Activated CD4-positive, alpha-beta T cell treated with anti-CD3 and anti-CD28 coated beads, Interleukin-2, amount 10 ng/mL, durations not matched to agents 7 days and 5 days (primary cell): Measurements from ENCODE around the gene INSIG2. TPM values are rescaled to one million over a fixed set of nuclear protein-coding genes. Genes with fewer than 3 reads are reported as not detected.
"Not testable (repeated sequence)": the region's sequence is repeated elsewhere in the genome, so short reads cannot be mapped to it uniquely, and the experiment has no call there.

Source experiments
- CTCF ChIA-PET: fragments of 350-600 bp; sonication (Branson Sonifier 250); formaldehyde crosslinking; loops from one replicate; lab custom pipeline; 2021; ENCODE audit warnings: antibody characterized with exemption; lab: Charles Lee
- POLR2A ChIA-PET: fragments of 350-600 bp; sonication (Branson Sonifier 250); formaldehyde crosslinking; loops from one replicate; lab custom pipeline; 2021; ENCODE audit warnings: antibody characterized with exemption; lab: Charles Lee
- DNase-seq: peaks from one replicate; pipeline ENCODE4 v3.0.0-alpha.2; 2020
- H3K27ac Mint-ChIP-seq: one replicate; pipeline ENCODE4 v1.8.0; 2021; ENCODE audit warnings: mild to moderate bottlenecking, moderate library complexity, mixed read lengths
- H3K27me3 Mint-ChIP-seq: one replicate; pipeline ENCODE4 v1.8.0; 2021; ENCODE audit warnings: mixed read lengths
- H3K36me3 Mint-ChIP-seq: one replicate; pipeline ENCODE4 v1.8.0; 2021; ENCODE audit warnings: low read depth, mixed read lengths
- H3K4me1 Mint-ChIP-seq: one replicate; pipeline ENCODE4 v1.8.0; 2021; ENCODE audit warnings: mixed read lengths
- H3K4me3 Mint-ChIP-seq: one replicate; pipeline ENCODE4 v1.8.0; 2021; ENCODE audit warnings: mild to moderate bottlenecking, moderate library complexity, mixed read lengths
- H3K9me3 Mint-ChIP-seq: one replicate; pipeline ENCODE4 v1.8.0; 2021; ENCODE audit warnings: mixed read lengths
- total RNA-seq, 2 experiments: library from RNA; stranded (reverse); gene quantifications; one replicate each; pipeline ENCODE4 v1.2.3, GENCODE V29; 2021

The INSIG2 gene
- total RNA-seq, 2 experiments from 2014 or later, result 18.4 to 25.4 TPM

DNA sequence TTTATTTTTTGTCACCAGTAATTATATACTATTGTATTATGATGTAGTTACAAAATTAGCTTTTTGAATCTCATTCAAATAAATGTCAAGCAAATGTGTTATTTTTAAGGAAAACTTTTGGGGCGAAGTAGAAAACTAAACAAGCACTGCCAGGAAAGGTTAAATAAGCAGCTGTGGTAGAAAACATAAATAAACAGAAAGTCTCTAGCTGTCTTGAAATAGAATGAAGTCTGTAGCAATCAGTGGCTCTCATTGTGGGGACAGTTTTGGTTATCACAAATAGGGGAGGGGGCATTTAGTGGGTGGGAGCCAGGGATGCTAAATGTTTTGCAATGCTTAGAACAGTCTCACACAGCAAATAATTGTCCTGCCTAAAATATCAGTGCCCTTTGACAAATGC, 3.4 kb downstream of the INSIG2 start:
- no peaks in the 10 kb centered on the region for H3K27me3 Mint-ChIP-seq
- ChIA-PET CTCF (interaction anchor here (0.7 kb wide), 1 partner anchor 79 kb away, joined by 3 read pairs; no protein-coding TSS in a partner anchor), POLR2A (no interaction called here)
- H3K4me3 Mint-ChIP-seq, result no peak overlapping the region
- H3K4me1 Mint-ChIP-seq, result peaks cover 42% of the 10 kb centered on the region
- no peak for DNase-seq
- H3K9me3 Mint-ChIP-seq, result no peaks in the 10 kb centered on the region
- peaks cover 10% of the 10 kb centered on the region for H3K36me3 Mint-ChIP-seq
- no peak overlapping the region for H3K27ac Mint-ChIP-seq

DNA sequence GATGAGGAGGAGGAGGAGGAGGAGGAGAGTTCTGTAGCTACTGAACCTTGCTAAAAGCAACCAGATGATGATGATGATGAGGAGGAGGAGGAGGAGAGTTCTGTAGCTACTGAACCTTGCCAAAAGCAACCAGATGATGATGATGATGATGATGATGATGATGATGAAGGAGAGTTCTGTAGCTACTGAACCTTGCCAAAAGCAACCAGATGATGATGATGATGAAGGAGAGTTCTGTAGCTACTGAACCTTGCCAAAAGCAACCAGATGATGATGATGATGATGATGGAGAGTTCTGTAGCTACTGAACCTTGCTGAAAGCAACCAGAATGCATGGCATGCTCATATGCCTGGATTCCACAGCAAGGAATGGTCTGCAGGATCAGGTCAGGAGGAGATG, 5.8 kb downstream of the INSIG2 start:
- H3K4me1 Mint-ChIP-seq, result peaks cover 40% of the 10 kb centered on the region

DNA sequence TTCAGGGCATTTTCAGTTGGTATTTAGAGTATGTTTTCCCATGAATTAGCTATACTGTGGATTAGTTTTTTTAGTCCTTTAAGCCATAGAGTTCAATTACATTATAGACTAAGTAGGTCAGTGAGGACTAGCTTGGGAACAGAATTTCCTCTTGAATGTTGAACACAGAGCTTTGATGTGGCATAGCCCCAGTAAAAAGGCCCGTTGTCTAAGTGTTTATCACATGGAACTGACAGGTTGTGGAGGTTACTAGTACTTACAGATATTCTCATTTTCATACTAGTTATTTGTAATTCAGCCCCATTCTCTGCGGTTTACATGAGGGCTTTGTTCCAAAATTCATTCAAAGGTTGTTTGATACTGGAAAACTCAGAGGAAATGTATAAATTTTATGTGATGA, 6.2 kb downstream of the INSIG2 start:
- ChIA-PET CTCF (interaction anchor here (0.9 kb wide), 1 partner anchor 103 kb away, joined by 3 read pairs; no protein-coding TSS in a partner anchor), POLR2A (interaction anchor here (0.7 kb wide), 1 partner anchor 177 kb away, joined by 6 read pairs; no protein-coding TSS in a partner anchor)
- Mint-ChIP-seq H3K27ac (no peak overlapping the region), H3K4me3 (no peak overlapping the region), H3K9me3 (no peaks in the 10 kb centered on the region), H3K27me3 (no peaks in the 10 kb centered on the region), H3K4me1 (peaks cover 40% of the 10 kb centered on the region), H3K36me3 (peaks cover 24% of the 10 kb centered on the region)
- no peak for DNase-seq

More for the DNA sequence above, 5.8 kb downstream of the INSIG2 start:
- POLR2A ChIA-PET, result interaction anchor here (0.7 kb wide), 2 partner anchors 75 to 176 kb away, joined by 3 to 6 read pairs; no protein-coding TSS in a partner anchor
- H3K4me3 Mint-ChIP-seq, H3K27me3 Mint-ChIP-seq, H3K27ac Mint-ChIP-seq, DNase-seq, H3K9me3 Mint-ChIP-seq: not testable (repeated sequence)
- peaks cover 22% of the 10 kb centered on the region for H3K36me3 Mint-ChIP-seq
- CTCF ChIA-PET, result interaction anchor here (0.6 to 0.9 kb wide), 2 partner anchors 103 to 763 kb away, joined by 3 to 4 read pairs; no protein-coding TSS in a partner anchor

DNA sequence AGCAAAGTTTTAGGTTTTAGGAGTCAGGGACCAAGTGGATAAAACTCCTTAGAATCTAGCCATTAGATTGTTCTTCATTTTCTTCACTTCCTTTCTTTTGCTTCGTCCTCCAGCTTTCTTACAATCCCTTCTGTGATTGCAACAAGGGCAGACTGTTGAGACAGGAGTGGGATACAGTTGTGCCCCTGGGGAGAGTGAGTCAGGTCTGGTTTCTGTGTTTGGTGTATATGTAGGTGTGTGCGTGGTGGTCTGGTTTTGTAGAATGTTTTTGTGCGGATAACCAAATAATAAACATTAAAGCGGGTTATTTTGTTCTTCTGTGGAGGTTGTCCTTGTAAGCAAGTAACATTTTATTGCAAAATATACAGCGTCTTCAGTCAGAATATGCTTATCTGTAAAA, 7.3 kb downstream of the INSIG2 start:
- ChIA-PET CTCF (interaction anchor here (0.6 kb wide), 1 partner anchor 110 kb away, joined by 3 read pairs; no protein-coding TSS in a partner anchor), POLR2A (no interaction called here)
- no peaks in the 10 kb centered on the region for H3K27me3 Mint-ChIP-seq
- H3K27ac Mint-ChIP-seq, result no peak overlapping the region
- H3K4me1 Mint-ChIP-seq, result peaks cover 36% of the 10 kb centered on the region
- no peak for DNase-seq
- no peaks in the 10 kb centered on the region for H3K9me3 Mint-ChIP-seq
- peaks cover 30% of the 10 kb centered on the region for H3K36me3 Mint-ChIP-seq
- no peak overlapping the region for H3K4me3 Mint-ChIP-seq

DNA sequence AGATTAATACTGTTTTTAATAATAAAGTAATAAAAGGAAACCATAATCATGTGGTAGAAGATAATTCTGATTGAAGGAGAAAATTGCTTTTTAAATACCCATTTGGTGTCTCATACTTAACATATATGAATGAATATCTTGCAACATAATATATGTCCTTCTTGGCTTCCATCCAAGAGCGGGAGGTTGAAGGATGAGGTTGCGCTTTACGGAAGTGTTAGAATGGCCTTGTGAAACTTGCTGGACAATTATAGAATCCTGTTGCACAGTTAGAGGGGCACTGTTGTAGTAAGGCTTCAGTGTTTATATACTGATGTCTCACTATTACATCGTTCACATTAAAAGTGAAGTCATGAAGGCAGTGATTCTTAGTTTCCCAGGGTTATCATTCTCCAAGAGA, 9.4 kb downstream of the INSIG2 start:
- no peaks in the 10 kb centered on the region for H3K9me3 Mint-ChIP-seq
- ChIA-PET POLR2A (no interaction called here), CTCF (no interaction called here)
- H3K36me3 Mint-ChIP-seq, result peaks cover 42% of the 10 kb centered on the region
- no peak overlapping the region for H3K4me3 Mint-ChIP-seq
- H3K4me1 Mint-ChIP-seq, result peaks cover 32% of the 10 kb centered on the region
- DNase-seq, result no peak
- no peaks in the 10 kb centered on the region for H3K27me3 Mint-ChIP-seq
- no peak overlapping the region for H3K27ac Mint-ChIP-seq

DNA sequence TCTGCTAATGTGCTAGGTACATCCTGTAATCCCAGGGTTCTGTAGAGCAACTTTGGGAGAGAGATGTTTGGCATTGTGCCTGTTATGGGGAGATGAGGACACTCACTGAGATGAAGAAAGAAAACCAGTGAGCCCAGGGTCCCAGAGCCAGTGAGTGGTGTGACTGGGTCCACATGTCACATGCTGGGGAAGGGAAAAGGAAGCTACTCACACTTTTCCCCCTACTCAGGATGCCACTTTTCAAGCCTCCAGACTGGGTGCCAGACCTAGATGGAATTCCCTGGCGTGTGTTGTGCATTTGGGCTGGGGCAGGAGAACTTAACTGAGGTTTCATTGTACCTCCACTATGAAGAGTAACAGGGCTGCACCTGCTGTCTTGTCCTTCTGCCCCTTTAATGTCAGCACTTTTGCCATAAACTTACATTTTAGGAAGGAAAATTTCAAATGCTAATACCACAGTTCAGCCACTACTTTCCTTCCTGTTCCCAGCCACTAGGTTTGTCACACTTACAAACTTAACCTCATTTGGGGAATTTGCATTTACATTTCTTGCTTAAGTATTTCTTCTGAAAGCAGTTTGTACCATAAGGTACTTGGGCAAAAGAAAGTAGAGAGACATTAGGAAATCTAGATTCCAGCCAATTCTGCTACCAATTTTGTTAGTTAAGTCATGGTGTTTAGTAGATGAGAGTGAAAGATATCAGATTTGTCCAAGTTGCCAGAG, 10.2 kb downstream of the INSIG2 start:
- ChIA-PET CTCF (no interaction called here), POLR2A (no interaction called here)

DNA sequence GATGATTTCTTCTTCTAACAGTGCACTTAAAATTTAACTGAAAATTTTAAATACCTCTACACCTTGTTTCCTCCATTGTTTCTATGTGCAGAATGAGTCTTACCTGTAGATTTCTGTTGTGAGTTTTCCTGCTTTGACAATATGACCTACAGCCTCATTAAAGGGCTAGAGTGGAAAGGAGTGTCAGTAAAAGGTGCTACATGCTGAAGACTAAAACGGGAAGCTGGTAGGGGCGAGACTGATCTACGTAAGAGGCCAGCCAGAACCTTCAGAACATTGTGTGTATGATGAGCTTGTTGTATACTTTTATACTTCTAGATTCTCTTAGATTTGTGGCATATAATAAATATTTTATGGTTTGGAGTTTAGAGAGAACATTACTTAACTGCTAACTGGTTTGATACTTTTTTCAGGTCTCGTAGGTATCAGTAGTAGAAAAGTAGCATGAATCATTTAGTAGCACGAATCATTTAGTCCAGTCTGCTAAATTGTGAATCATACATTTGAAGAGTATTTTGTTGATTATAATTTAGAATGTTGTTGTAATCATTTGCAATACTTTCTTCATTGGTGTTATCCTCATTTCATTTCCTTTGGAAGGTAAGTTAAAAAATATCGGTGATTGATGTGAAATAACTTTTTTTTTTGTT, 14.3 kb downstream of the INSIG2 start:
- Mint-ChIP-seq H3K4me3 (no peak overlapping the region), H3K4me1 (peaks cover 21% of the 10 kb centered on the region), H3K36me3 (peaks cover 63% of the 10 kb centered on the region), H3K27ac (no peak overlapping the region), H3K9me3 (no peaks in the 10 kb centered on the region), H3K27me3 (no peaks in the 10 kb centered on the region)
- CTCF ChIA-PET, result interaction anchor here (0.6 to 1.5 kb wide), 3 partner anchors 14 to 71 kb away, joined by 3 read pairs; partner anchors contain the start of gene INSIG2
- POLR2A ChIA-PET, result no interaction called here
- DNase-seq, result no peak

More for the DNA sequence above, 10.2 kb downstream of the INSIG2 start:
- Mint-ChIP-seq H3K36me3 (peaks cover 44% of the 10 kb centered on the region), H3K4me3 (no peak overlapping the region), H3K27ac (no peak overlapping the region), H3K27me3 (no peaks in the 10 kb centered on the region), H3K9me3 (no peaks in the 10 kb centered on the region), H3K4me1 (peaks cover 31% of the 10 kb centered on the region)
- no peak for DNase-seq

DNA sequence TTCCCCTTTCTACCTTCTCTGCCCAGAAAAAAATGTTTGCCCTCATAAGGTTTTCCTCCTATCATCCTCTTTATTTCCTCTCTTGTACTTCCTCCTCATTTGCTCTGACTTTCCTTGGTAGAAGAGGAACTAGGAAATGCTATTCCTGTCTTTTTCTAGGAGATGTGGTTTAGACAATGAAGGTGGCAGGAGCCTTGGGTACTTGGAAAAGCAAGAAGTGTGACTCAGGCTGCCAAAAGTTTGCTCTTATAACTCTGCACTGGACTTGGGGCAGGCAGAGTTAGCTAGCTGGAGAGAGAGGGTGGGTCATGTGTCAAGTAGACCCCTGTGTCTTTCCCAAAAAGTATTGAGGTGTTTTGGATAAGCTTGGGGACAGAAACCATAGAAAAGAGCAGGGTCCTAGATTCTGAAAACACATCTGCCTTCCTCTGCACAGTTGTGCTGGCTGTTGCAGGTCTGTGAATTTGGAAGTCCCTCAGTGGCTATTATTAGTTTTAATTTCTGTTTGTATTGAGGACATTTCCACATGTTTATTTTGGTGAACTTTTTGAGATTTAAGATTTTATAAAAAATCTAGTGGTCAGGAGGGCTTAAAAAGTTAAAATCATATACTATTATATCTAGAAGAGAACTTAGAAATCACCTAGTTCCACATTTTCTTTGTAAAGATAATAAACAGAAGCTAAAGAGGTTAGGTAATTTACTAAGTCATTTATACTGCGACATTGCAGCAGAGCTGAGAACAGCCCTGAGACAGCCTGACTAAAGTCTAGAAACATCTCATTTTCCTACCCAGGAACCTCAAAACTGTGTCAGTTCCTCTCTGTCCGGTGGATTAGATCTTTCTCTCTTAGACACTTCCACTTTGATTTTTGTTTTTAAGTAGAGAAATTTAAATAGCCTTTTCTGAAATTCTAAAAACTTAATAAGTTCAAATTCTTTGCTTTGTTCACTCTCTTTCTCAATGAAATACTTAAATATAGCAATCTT, 16.0 kb downstream of the INSIG2 start:
- H3K9me3 Mint-ChIP-seq, result no peaks in the 10 kb centered on the region
- POLR2A ChIA-PET, result no interaction called here
- no peaks in the 10 kb centered on the region for H3K27me3 Mint-ChIP-seq
- H3K27ac Mint-ChIP-seq, result no peak overlapping the region
- H3K4me1 Mint-ChIP-seq, result peaks cover 13% of the 10 kb centered on the region
- H3K36me3 Mint-ChIP-seq, result peaks cover 63% of the 10 kb centered on the region
- no peak overlapping the region for H3K4me3 Mint-ChIP-seq
- CTCF ChIA-PET, result interaction anchor here (1.0 to 1.5 kb wide), 2 partner anchors 16 to 19 kb away, joined by 3 read pairs; partner anchors contain the start of gene INSIG2
- no peak for DNase-seq

DNA sequence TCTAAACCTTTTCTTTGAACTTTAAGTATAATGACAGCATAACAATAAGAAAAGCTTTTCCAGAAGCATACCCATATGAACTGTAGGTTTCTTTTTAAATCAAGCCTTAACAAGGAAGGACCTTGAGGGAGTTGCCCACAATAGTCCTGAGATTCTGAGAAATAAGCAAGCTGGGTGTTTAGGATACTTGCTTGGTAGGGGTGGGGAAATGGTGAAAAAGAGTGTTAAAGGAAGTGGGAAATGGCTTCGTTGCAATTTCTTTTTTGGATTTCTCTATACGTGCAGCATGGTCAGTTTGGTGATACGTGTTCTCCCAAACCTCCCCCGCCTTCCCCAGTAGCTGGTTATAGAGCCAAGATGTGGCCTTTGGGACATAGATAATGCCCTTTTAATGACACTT, 17.2 kb downstream of the INSIG2 start:
- no peak for DNase-seq
- ChIA-PET POLR2A (interaction anchor here (0.9 kb wide), 1 partner anchor 17 kb away, joined by 6 read pairs; the partner anchor contains the start of gene INSIG2), CTCF (interaction anchor here (0.8 to 0.9 kb wide), 2 partner anchors 17 to 80 kb away, joined by 3 read pairs; partner anchors contain the start of gene INSIG2)
- H3K9me3 Mint-ChIP-seq, result no peaks in the 10 kb centered on the region
- no peak overlapping the region for H3K27ac Mint-ChIP-seq
- peaks cover 10% of the 10 kb centered on the region for H3K4me1 Mint-ChIP-seq
- H3K27me3 Mint-ChIP-seq, result no peaks in the 10 kb centered on the region
- no peak overlapping the region for H3K4me3 Mint-ChIP-seq
- H3K36me3 Mint-ChIP-seq, result peaks cover 65% of the 10 kb centered on the region

DNA sequence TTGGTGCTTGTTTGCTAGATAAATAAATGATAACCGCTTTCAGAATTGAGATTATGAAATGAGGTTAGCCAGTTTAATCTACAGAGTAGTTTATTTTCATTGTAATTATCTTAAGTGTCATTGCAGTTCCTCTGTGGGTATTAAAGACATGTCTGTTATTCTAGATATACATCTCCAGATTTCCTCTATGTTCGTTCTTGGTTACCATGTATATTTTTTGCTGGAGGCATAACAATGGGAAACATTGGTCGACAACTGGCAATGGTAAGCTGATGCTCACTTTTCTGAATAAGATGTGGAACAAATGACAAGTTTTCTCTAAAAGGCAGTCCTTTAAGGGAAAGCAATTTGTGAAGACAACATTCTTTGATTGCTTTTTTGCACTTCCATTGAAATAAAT, 18.7 kb downstream of the INSIG2 start:
- Mint-ChIP-seq H3K9me3 (no peaks in the 10 kb centered on the region), H3K27me3 (no peaks in the 10 kb centered on the region), H3K4me1 (peaks cover 7% of the 10 kb centered on the region), H3K4me3 (no peak overlapping the region), H3K27ac (no peak overlapping the region), H3K36me3 (peaks cover 63% of the 10 kb centered on the region)
- DNase-seq, result no peak
- ChIA-PET POLR2A (no interaction called here), CTCF (interaction anchor here (1.0 kb wide), 1 partner anchor 18 kb away, joined by 3 read pairs; no protein-coding TSS in a partner anchor)

DNA sequence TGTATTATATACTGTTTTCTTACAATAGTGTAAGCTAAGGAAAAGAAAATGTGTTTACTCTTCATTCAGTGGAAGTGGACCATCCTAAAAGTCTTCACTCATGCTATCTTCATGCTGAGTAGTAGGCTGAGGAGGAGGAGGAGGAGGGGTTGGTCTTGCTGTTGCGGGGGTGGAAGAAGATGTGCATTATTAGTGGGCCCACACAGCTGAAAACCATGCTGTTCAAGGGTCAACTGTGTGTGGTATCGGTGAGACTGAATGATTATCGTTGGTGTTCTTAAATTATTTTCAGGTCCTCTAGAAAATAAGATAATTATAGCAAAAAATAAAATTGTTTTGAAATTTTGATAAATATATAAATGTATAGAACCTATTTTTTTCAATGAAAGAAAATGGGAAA, 22.0 kb downstream of the INSIG2 start:
- CTCF ChIA-PET, result no interaction called here
- peaks cover 18% of the 10 kb centered on the region for H3K4me1 Mint-ChIP-seq

DNA sequence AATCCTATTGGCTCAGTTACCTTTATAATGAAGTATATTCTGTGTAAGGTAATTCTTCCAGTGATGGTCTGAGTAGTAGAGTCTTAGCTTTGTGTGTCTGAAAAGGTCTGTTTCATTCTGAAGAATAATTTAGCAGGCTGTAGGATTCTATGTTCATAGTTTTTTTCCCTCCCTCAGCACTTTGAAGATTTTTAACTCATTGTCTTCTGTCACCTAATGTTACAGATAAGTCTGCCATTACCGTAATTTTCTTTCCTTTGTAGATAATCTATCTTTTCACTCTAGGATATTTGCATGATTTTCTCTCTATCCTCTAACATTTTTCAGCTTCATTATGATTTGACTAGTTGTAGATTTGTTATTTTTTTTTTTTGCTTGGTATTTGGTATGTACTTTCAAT, 22.7 kb downstream of the INSIG2 start:
- DNase-seq, result no peak
- Mint-ChIP-seq H3K4me3 (no peak overlapping the region), H3K27me3 (no peaks in the 10 kb centered on the region), H3K4me1 (peaks cover 18% of the 10 kb centered on the region), H3K36me3 (peaks cover 48% of the 10 kb centered on the region), H3K9me3 (no peaks in the 10 kb centered on the region), H3K27ac (no peak overlapping the region)
- ChIA-PET POLR2A (no interaction called here), CTCF (no interaction called here)

More for the DNA sequence above, 22.0 kb downstream of the INSIG2 start:
- H3K27ac Mint-ChIP-seq, result no peak overlapping the region
- peaks cover 52% of the 10 kb centered on the region for H3K36me3 Mint-ChIP-seq
- no peak for DNase-seq
- H3K9me3 Mint-ChIP-seq, result no peaks in the 10 kb centered on the region
- no peaks in the 10 kb centered on the region for H3K27me3 Mint-ChIP-seq
- no peak overlapping the region for H3K4me3 Mint-ChIP-seq
- POLR2A ChIA-PET, result no interaction called here
